ENCODE data around the gene HSPE1.

DNA sequence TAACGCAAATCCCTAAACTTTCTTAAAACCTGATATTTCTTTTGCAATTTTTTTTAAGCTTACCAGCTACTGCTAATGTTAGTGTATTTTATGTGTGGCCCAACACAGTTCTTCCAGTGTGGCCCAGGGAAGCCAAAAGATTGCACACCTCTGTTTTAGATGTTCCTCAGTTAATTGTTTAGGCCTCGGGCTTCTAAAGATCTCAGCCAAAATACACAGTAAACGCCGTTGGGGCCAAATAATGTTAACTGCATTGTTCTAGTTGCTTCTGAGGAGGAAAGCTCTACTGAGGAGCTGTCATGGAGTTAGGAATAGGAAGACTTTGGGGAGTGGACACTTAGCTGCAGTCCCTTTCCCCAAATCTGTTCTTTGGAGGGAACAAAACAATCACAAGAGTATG is 2.0 kb downstream of the HSPE1 start:
- TF ChIP-seq KDM1A (IDR thresholded peaks at IDR 0.05; ENCODE audit: borderline replicate concordance, low read length) (no peak), CTCF (IDR thresholded peaks at IDR 0.05; ENCODE audit: control extremely low read depth in 1 of 3, insufficient read depth in 1 of 3, low read depth in 1 of 3, low read length in 3 of 3) (no peak), SAP30 (IDR thresholded peaks at IDR 0.05; ENCODE audit: insufficient read depth, insufficient replicate concordance, low read length) (no peak), RFX5 (IDR thresholded peaks at IDR 0.05; ENCODE audit: borderline replicate concordance, low read depth, low read length) (no peak), POLR2A (IDR thresholded peaks at IDR 0.05; ENCODE audit: control extremely low read depth in 1 of 2, low read depth in 2 of 2, low read length in 2 of 2) (no peak), USF2 (IDR thresholded peaks at IDR 0.05; ENCODE audit: low read length) (no peak), YY1 (IDR thresholded peaks at IDR 0.05; ENCODE audit: low read depth, low read length) (no peak)
- TF ChIP-seq, protein P1, sequence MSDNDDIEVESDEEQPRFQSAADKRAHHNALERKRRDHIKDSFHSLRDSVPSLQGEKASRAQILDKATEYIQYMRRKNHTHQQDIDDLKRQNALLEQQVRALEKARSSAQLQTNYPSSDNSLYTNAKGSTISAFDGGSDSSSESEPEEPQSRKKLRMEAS (IDR thresholded peaks at IDR 0.05): no peak
